Endothelial cell (in vitro differentiated cells): ENCODE data around the gene ABCB4. TPM values are rescaled to one million over a fixed set of nuclear protein-coding genes. Genes with fewer than 3 reads are reported as not detected.

Experiments
- DNase-seq: peaks from one replicate; pipeline ENCODE4 v3.0.0; 2021; ENCODE audit warnings: low spot score
- H3K27ac Mint-ChIP-seq: one replicate; pipeline ENCODE4 v1.8.0; 2021; ENCODE audit warnings: mixed read lengths, inconsistent platforms; ENCODE audit not compliant: unreplicated experiment
- H3K27me3 Mint-ChIP-seq: one replicate; pipeline ENCODE4 v1.8.0; 2021; ENCODE audit warnings: mild to moderate bottlenecking, moderate library complexity, mixed read lengths, inconsistent platforms; ENCODE audit not compliant: unreplicated experiment
- H3K36me3 Mint-ChIP-seq: one replicate; pipeline ENCODE4 v1.8.0; 2021; ENCODE audit warnings: mild to moderate bottlenecking, low read depth, mixed read lengths, inconsistent platforms; ENCODE audit not compliant: unreplicated experiment
- H3K4me1 Mint-ChIP-seq: one replicate; pipeline ENCODE4 v1.8.0; 2021; ENCODE audit warnings: mild to moderate bottlenecking, mixed read lengths, inconsistent platforms; ENCODE audit not compliant: unreplicated experiment
- H3K4me3 Mint-ChIP-seq: one replicate; pipeline ENCODE4 v1.8.0; 2021; ENCODE audit warnings: mild to moderate bottlenecking, mixed read lengths, inconsistent platforms; ENCODE audit not compliant: unreplicated experiment
- H3K9me3 Mint-ChIP-seq: one replicate; pipeline ENCODE4 v1.8.0; 2021; ENCODE audit warnings: mixed read lengths, inconsistent platforms; ENCODE audit not compliant: unreplicated experiment
- total RNA-seq: library from RNA; stranded (reverse); fragmentation: NEBNext Ultra II Directional; extraction: Animal tissue kit (Norgen Biotek cat#: 25700); gene quantifications from one replicate; pipeline ENCODE4 v1.2.1, GENCODE V29; 2021; ENCODE audit not compliant: unreplicated experiment
- TF ChIP-seq, protein P1 (sequence below): fragments of 200-600 bp; sonication (generic); IDR thresholded peaks from one replicate; pipeline ENCODE4 v1.5.0; 2021; ENCODE audit warnings: antibody characterized with exemption; ENCODE audit not compliant: unreplicated experiment

ABCB4 gene
- total RNA-seq, 1 donor from 2014 or later, result 3.0 TPM

DNA sequence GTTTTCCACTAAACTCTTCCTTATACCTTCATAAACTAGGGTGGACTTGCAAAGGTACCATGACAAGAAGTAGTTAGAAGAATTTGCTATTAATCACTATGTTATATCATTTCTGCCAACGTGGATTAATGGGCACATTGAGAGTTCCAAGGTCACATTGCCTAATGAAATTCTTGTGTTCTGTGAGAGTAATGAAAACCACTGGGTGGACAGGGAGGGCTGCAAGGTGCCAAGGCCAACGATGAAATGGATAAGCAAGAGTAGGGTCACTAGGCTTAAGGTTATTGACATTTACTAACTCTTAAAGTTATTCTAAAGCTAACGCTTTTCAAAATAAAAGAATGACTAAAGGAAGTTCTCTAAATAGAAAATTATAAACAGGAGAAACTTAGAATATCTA, 6.6 kb upstream of the ABCB4 start:
- no peaks in the 10 kb centered on the region for H3K27me3 Mint-ChIP-seq
- TF ChIP-seq, protein P1, sequence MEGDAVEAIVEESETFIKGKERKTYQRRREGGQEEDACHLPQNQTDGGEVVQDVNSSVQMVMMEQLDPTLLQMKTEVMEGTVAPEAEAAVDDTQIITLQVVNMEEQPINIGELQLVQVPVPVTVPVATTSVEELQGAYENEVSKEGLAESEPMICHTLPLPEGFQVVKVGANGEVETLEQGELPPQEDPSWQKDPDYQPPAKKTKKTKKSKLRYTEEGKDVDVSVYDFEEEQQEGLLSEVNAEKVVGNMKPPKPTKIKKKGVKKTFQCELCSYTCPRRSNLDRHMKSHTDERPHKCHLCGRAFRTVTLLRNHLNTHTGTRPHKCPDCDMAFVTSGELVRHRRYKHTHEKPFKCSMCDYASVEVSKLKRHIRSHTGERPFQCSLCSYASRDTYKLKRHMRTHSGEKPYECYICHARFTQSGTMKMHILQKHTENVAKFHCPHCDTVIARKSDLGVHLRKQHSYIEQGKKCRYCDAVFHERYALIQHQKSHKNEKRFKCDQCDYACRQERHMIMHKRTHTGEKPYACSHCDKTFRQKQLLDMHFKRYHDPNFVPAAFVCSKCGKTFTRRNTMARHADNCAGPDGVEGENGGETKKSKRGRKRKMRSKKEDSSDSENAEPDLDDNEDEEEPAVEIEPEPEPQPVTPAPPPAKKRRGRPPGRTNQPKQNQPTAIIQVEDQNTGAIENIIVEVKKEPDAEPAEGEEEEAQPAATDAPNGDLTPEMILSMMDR, result no peak
- DNase-seq, result no peak
- no peak overlapping the region for H3K4me3 Mint-ChIP-seq
- no peaks in the 10 kb centered on the region for H3K4me1 Mint-ChIP-seq
- H3K27ac Mint-ChIP-seq, result no peak overlapping the region
- H3K9me3 Mint-ChIP-seq, result no peaks in the 10 kb centered on the region
- no peaks in the 10 kb centered on the region for H3K36me3 Mint-ChIP-seq

DNA sequence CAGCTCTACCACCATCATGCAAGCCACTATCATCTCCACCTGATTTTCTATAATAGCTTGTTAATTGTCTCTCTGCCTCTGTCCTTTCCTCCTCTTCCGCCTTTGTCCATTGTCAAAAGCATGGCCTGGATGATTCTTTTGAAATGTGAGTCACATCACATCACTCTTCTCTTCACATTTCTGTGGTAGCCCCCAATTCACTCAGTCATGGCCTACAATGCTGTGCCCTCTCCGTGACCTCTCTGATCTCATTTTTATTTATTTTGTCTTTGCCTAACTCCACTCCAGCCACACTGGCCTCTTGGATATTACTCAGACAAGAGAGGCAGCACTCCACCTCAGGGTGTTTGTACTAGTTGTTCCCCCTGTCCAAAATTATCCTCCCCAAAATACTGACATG, 4.9 kb upstream of the ABCB4 start:
- H3K4me1 Mint-ChIP-seq, result peaks cover 3% of the 10 kb centered on the region

DNA sequence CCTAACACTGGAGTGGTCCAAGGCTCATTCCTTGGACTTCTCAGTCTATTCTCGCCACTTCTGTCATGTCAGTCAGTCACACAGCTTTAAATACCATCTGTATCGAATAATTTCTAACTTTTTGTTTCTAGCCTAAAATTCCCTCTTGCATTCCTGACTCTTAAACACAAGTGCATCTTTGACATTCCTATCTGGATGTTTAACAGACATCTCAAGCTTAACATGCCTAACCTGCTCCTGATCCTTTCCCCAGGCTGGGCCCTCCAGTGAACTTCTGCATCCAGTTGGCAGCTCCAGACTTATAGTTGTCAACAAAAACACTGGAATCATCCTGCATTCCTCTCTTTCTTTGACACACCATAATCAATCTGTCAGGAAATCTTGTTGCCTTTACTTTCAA, 4.5 kb upstream of the ABCB4 start:
- Mint-ChIP-seq H3K36me3 (no peaks in the 10 kb centered on the region), H3K27ac (no peak overlapping the region), H3K4me3 (no peak overlapping the region), H3K4me1 (peaks cover 5% of the 10 kb centered on the region), H3K27me3 (peaks cover 1% of the 10 kb centered on the region), H3K9me3 (no peaks in the 10 kb centered on the region)
- no peak for DNase-seq
- TF ChIP-seq, protein P1, result no peak

More for the DNA sequence above, 4.9 kb upstream of the ABCB4 start:
- no peaks in the 10 kb centered on the region for H3K36me3 Mint-ChIP-seq
- no peak for DNase-seq
- no peaks in the 10 kb centered on the region for H3K9me3 Mint-ChIP-seq
- H3K27ac Mint-ChIP-seq, result no peak overlapping the region
- TF ChIP-seq, protein P1, result no peak
- H3K4me3 Mint-ChIP-seq, result no peak overlapping the region
- no peaks in the 10 kb centered on the region for H3K27me3 Mint-ChIP-seq

DNA sequence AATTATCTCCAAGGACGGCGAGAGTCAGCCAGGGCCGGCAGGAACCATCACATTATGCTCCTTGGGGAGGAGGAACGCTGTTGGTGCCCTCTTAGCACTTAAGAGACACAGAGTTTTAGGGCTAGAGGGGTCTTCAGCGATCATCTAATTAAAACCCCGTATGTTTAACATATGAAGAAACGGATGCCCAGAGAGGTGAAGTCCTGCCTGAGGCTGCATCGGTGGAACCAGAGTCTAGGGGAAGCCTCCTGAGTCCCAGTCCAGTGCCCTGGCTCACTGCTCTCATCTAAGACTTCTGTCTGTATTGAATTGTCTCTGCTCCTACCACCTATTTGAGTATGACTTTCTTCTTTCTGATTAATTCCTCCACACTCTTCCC, 688 bp upstream of the ABCB4 start:
- no peak for DNase-seq
- Mint-ChIP-seq H3K36me3 (no peaks in the 10 kb centered on the region), H3K27ac (no peak overlapping the region), H3K27me3 (peaks cover 4% of the 10 kb centered on the region), H3K9me3 (no peaks in the 10 kb centered on the region), H3K4me1 (peaks cover 11% of the 10 kb centered on the region), H3K4me3 (peak overlapping the region; percentile 40)
- TF ChIP-seq, protein P1, result no peak

DNA sequence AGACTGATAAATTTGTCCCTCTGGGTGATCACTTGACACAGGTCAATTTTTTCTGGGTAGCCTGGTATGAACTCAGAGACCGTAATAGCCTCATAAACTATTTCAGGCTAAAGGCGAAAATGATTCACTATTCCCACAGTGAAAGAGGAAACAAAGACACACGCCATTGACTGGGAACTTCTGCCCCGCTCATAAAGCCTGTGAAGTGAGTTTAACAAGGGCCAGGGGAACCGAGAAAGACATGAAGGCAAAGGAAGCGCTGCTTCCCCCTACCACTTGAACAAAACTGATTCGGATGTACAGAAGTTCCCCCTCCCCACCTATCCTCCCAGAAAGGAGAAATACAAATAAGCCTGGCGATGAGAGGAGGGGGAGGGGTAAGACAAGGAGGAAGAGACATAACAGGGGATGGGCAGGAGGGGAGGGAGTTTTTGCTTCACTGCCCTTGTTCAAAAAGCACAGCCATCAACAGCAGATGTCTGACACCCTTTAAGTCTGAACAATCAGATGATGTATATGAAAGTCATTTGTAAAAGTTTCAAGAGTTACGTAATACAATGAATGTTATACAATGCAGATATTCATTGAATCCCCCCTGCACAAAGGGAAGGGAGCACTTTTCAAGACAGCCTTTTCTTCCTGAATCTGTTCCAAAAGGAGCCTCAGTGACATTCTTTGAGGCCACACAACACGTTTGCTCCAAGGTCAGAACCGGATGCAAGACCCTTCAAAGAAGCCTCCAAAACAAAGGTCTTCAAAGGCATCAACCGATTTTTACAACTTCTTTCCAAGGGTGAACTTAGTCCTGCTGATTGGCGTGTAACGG, 734 bp downstream of the ABCB4 start:
- Mint-ChIP-seq H3K27me3 (peaks cover 4% of the 10 kb centered on the region), H3K4me1 (peaks cover 11% of the 10 kb centered on the region), H3K4me3 (peak overlapping the region; percentile 77), H3K9me3 (no peaks in the 10 kb centered on the region), H3K36me3 (no peaks in the 10 kb centered on the region), H3K27ac (no peak overlapping the region)
- TF ChIP-seq, protein P1, result no peak
- no peak for DNase-seq
